Measurements from ENCODE around the gene ARHGEF17. TPM values are rescaled to one million over a fixed set of nuclear protein-coding genes. Genes with fewer than 3 reads are reported as not detected.

The ARHGEF17 gene
- total RNA-seq, 1 experiment from 2014 or later: 22.3 TPM

DNA sequence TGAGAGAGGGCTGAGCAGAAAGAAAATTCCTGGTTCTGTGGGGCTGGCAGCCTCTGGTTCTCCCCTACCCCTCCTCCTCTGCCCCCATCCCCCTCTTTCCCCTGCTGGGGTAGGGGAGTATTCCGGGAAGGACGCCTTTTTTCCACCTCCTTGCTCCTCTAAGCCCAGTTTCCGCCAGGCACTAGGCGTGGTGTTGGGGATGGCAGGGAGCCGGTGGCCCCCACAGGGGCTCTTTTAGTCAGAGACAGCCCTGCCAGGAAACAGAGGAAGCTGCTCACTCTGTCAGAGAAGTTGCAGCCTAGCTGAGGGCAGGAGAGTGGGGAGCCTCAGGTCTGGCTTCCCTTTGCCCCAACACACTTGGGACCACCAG lies 15.6 kb upstream of the ARHGEF17 start:
- peaks cover 10% of the 10 kb centered on the region for H3K4me1 Mint-ChIP-seq (ENCODE audit: low read depth, unreplicated experiment)
- no peak for TF ChIP-seq CTCF (IDR thresholded peaks at IDR 0.05; ENCODE audit: unreplicated experiment)
- DNase-seq: no peak
- no peaks in the 10 kb centered on the region for H3K9me3 Mint-ChIP-seq (ENCODE audit: low read depth, unreplicated experiment)
- intact Hi-C loops (cut with micrococcal nuclease; ENCODE audit: unreplicated experiment): no loop called here
- CTCF ChIA-PET: interaction anchor here (1.2 kb wide), 1 partner anchor 10 kb away, joined by 4 read pairs; no protein-coding TSS in a partner anchor
- peaks cover 6% of the 10 kb centered on the region for H3K36me3 Mint-ChIP-seq (ENCODE audit: insufficient read depth, unreplicated experiment)
- H3K4me3 Mint-ChIP-seq (ENCODE audit: low read depth, unreplicated experiment): no peak overlapping the region
- BruUV-seq (replicated peaks): no TSS peak
- no peak overlapping the region for H3K27ac Mint-ChIP-seq (ENCODE audit: unreplicated experiment)
- peaks cover 34% of the 10 kb centered on the region for H3K27me3 Mint-ChIP-seq (ENCODE audit: unreplicated experiment)

DNA sequence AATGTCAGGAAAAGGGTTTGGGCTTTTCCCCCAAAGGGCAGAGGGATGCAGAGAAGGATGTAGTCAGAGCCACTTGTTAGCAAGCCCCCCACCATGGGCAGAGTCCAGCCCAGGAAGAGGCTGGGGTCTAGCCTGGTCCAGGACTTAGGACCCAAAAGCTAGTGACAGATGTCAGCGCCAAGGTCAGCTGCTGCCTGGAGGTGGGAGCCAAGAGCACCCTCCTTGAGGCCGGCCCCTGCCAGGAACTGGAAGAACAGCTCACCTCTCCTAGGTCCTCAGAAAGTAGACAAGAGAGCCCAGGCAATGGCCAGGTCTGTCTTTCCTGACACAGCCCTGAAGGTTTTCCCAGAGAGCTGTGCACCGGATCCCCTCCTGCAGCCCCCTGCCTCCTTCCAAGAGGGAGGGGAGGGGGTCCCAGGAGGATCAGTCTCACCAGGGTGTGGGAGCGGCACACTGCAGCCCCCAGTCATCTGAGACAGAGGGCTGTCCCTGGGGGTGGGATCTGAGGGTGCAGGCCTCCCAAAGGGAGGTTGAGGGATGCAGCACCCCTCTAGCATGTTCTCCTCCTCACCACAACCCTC lies 14.6 kb upstream of the ARHGEF17 start:
- H3K4me1 Mint-ChIP-seq (ENCODE audit: low read depth, unreplicated experiment): peaks cover 10% of the 10 kb centered on the region
- intact Hi-C loops (cut with micrococcal nuclease; ENCODE audit: unreplicated experiment): no loop called here
- BruUV-seq (replicated peaks): no TSS peak
- no peak for DNase-seq
- H3K27me3 Mint-ChIP-seq (ENCODE audit: unreplicated experiment): peaks cover 34% of the 10 kb centered on the region
- H3K4me3 Mint-ChIP-seq (ENCODE audit: low read depth, unreplicated experiment): no peak overlapping the region
- TF ChIP-seq CTCF (IDR thresholded peaks at IDR 0.05; ENCODE audit: unreplicated experiment): no peak
- H3K9me3 Mint-ChIP-seq (ENCODE audit: low read depth, unreplicated experiment): no peaks in the 10 kb centered on the region
- H3K36me3 Mint-ChIP-seq (ENCODE audit: insufficient read depth, unreplicated experiment): peaks cover 6% of the 10 kb centered on the region
- CTCF ChIA-PET: no interaction called here
- H3K27ac Mint-ChIP-seq (ENCODE audit: unreplicated experiment): no peak overlapping the region

GRCh38 chr11:73294604-73295003 lies 13.5 kb upstream of the ARHGEF17 start:
- CTCF ChIA-PET: interaction anchor here (0.6 to 1.1 kb wide), 4 partner anchors 11 to 99 kb away, joined by 3 to 4 read pairs (median 3); no protein-coding TSS in a partner anchor
- peaks cover 34% of the 10 kb centered on the region for H3K27me3 Mint-ChIP-seq (ENCODE audit: unreplicated experiment)
- DNase-seq: no peak
- no peaks in the 10 kb centered on the region for H3K9me3 Mint-ChIP-seq (ENCODE audit: low read depth, unreplicated experiment)
- H3K4me1 Mint-ChIP-seq (ENCODE audit: low read depth, unreplicated experiment): no peaks in the 10 kb centered on the region
- H3K36me3 Mint-ChIP-seq (ENCODE audit: insufficient read depth, unreplicated experiment): no peaks in the 10 kb centered on the region
- BruUV-seq (replicated peaks): no TSS peak
- H3K4me3 Mint-ChIP-seq (ENCODE audit: low read depth, unreplicated experiment): no peak overlapping the region
- TF ChIP-seq CTCF (IDR thresholded peaks at IDR 0.05; ENCODE audit: unreplicated experiment): no peak
- H3K27ac Mint-ChIP-seq (ENCODE audit: unreplicated experiment): no peak overlapping the region
- intact Hi-C loops (cut with micrococcal nuclease; ENCODE audit: unreplicated experiment): loop anchor here (2.0 kb wide), 1 partner anchor 40 kb away; no protein-coding TSS in a partner anchor

GRCh38 chr11:73295241-73295995 lies 12.7 kb upstream of the ARHGEF17 start:
- intact Hi-C loops (cut with micrococcal nuclease; ENCODE audit: unreplicated experiment): loop anchor here (2.0 kb wide), 1 partner anchor 39 kb away; no protein-coding TSS in a partner anchor

More at GRCh38 chr11:73295241-73295995, 12.7 kb upstream of the ARHGEF17 start:
- peak; percentile 83 for DNase-seq
- H3K36me3 Mint-ChIP-seq (ENCODE audit: insufficient read depth, unreplicated experiment): no peaks in the 10 kb centered on the region
- CTCF ChIA-PET: interaction anchor here (0.6 to 1.1 kb wide), 4 partner anchors 10 to 424 kb away, joined by 3 to 4 read pairs (median 3); no protein-coding TSS in a partner anchor
- H3K4me3 Mint-ChIP-seq (ENCODE audit: low read depth, unreplicated experiment): no peak overlapping the region
- TF ChIP-seq CTCF (IDR thresholded peaks at IDR 0.05; ENCODE audit: unreplicated experiment): peak; percentile 93
- H3K27me3 Mint-ChIP-seq (ENCODE audit: unreplicated experiment): peaks cover 34% of the 10 kb centered on the region
- no peaks in the 10 kb centered on the region for H3K4me1 Mint-ChIP-seq (ENCODE audit: low read depth, unreplicated experiment)
- no TSS peak for BruUV-seq (replicated peaks)
- H3K27ac Mint-ChIP-seq (ENCODE audit: unreplicated experiment): no peak overlapping the region
- H3K9me3 Mint-ChIP-seq (ENCODE audit: low read depth, unreplicated experiment): no peaks in the 10 kb centered on the region

Measured in Calu3 (cell line).